Activated CD8-positive, alpha-beta T cell treated with anti-CD3 and anti-CD28 coated beads for 36 hours (primary cell): Measurements from ENCODE around the gene KDM3B. TPM values are rescaled to one million over a fixed set of nuclear protein-coding genes. Genes with fewer than 3 reads are reported as not detected.

ENCODE experiments used
- ATAC-seq: fragments of 200-7000 bp; cut with Tn5 transposase; one replicate; pipeline ENCODE4 v1.10.0; 2021; ENCODE audit warnings: mild to moderate bottlenecking, moderate library complexity
- CTCF ChIA-PET: fragments of 350-600 bp; sonication (Branson Sonifier 250); formaldehyde crosslinking; loops from one replicate; lab custom pipeline; 2021; ENCODE audit warnings: antibody characterized with exemption; lab: Charles Lee
- POLR2A ChIA-PET: fragments of 350-600 bp; sonication (Branson Sonifier 250); formaldehyde crosslinking; loops from one replicate; lab custom pipeline; 2021; ENCODE audit warnings: antibody characterized with exemption; lab: Charles Lee
- DNase-seq: peaks from one replicate; pipeline ENCODE4 v3.0.0-alpha.2; 2020
- H3K27ac Mint-ChIP-seq: one replicate; pipeline ENCODE4 v1.8.0; 2021; ENCODE audit warnings: mild to moderate bottlenecking, mixed read lengths
- H3K27me3 Mint-ChIP-seq: one replicate; pipeline ENCODE4 v1.8.0; 2021; ENCODE audit warnings: mixed read lengths
- H3K36me3 Mint-ChIP-seq: one replicate; pipeline ENCODE4 v1.8.0; 2021; ENCODE audit warnings: low read depth, mixed read lengths
- H3K4me1 Mint-ChIP-seq: one replicate; pipeline ENCODE4 v1.8.0; 2021; ENCODE audit warnings: low read depth, mixed read lengths
- H3K4me3 Mint-ChIP-seq: one replicate; pipeline ENCODE4 v1.8.0; 2021; ENCODE audit warnings: mild to moderate bottlenecking, moderate library complexity, mixed read lengths
- H3K9me3 Mint-ChIP-seq: one replicate; pipeline ENCODE4 v1.8.0; 2021; ENCODE audit warnings: mixed read lengths
- intact Hi-C: fragments of 100-400 bp; cut with micrococcal nuclease; formaldehyde crosslinking; loops from one replicate; pipeline ENCODE4 v1.10.0; 2022
- total RNA-seq, 2 experiments: library from RNA; stranded (reverse); gene quantifications; one replicate each; pipeline ENCODE4 v1.2.3, GENCODE V29; 2021
- TF ChIP-seq, protein P1 (sequence below): fragments of 200-600 bp; IDR thresholded peaks from one replicate; pipeline ENCODE4 v1.8.0; 2022; ENCODE audit warnings: antibody characterized with exemption, mild to moderate bottlenecking

The KDM3B gene
- total RNA-seq, 2 experiments from 2014 or later = 41.6 to 41.9 TPM

GRCh38 chr5:138455232-138455930, 102.9 kb downstream of the KDM3B start:
- Mint-ChIP-seq H3K36me3 (no peaks in the 10 kb centered on the region), H3K4me3 (no peak overlapping the region), H3K4me1 (peaks cover 28% of the 10 kb centered on the region), H3K27me3 (no peaks in the 10 kb centered on the region), H3K27ac (peak overlapping the region; percentile 40), H3K9me3 (no peaks in the 10 kb centered on the region)
- CTCF ChIA-PET = interaction anchor here (0.8 to 2.0 kb wide), 5 partner anchors 10 to 276 kb away, joined by 3 to 13 read pairs (median 4); partner anchors contain the start of gene EGR1
- intact Hi-C loops = no loop called here
- TF ChIP-seq, protein P1, sequence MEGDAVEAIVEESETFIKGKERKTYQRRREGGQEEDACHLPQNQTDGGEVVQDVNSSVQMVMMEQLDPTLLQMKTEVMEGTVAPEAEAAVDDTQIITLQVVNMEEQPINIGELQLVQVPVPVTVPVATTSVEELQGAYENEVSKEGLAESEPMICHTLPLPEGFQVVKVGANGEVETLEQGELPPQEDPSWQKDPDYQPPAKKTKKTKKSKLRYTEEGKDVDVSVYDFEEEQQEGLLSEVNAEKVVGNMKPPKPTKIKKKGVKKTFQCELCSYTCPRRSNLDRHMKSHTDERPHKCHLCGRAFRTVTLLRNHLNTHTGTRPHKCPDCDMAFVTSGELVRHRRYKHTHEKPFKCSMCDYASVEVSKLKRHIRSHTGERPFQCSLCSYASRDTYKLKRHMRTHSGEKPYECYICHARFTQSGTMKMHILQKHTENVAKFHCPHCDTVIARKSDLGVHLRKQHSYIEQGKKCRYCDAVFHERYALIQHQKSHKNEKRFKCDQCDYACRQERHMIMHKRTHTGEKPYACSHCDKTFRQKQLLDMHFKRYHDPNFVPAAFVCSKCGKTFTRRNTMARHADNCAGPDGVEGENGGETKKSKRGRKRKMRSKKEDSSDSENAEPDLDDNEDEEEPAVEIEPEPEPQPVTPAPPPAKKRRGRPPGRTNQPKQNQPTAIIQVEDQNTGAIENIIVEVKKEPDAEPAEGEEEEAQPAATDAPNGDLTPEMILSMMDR = no peak
- no peak for DNase-seq
- ATAC-seq = no peak
- POLR2A ChIA-PET = interaction anchor here (0.8 to 1.7 kb wide), 2 partner anchors 88 to 121 kb away, joined by 3 read pairs; partner anchors contain the start of gene ETF1

DNA sequence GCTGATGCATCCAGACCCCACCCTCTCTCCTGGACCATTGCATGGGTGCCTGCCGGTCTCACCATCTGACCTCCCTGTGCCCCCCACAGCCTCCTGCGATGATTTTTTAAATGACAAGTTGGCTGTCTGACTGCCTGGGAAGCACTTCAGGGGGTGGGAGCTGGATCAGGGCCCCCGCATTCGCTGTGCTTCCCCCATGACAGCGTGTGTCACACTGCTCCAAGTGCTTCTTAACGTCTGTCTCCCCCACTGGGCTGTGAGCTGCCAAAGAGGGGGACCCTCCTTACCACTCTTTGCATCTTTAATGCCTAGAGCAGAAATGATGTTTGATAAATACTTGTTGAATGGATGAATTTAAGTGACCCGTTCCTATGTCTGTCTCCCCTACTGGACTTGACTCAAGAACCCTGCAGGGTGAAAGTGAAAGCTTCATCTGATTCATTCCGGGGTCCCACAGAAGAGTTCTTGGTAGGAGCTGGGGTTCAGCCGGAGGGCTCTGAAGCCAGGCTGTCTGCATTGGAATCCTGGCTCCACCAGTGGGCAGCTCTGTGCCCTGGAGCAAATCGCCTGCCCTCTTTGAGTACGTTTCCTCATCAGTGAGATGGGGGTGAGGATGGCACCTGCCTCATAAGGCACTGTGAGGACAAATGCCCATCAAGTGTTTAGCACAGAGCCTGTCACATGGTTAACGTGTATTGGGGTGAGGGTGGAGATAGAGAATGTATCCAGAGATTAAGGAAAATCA, 105.2 kb downstream of the KDM3B start:
- CTCF ChIA-PET = interaction anchor here (0.8 to 5.9 kb wide), 6 partner anchors 8 to 380 kb away, joined by 3 to 51 read pairs (median 7); partner anchors contain the start of gene KDM3B
- H3K36me3 Mint-ChIP-seq = no peaks in the 10 kb centered on the region
- H3K4me1 Mint-ChIP-seq = peaks cover 45% of the 10 kb centered on the region
- POLR2A ChIA-PET = interaction anchor here (1.0 to 1.9 kb wide), 4 partner anchors 9 to 118 kb away, joined by 3 to 6 read pairs (median 4); partner anchors contain the start of genes ETF1 and HSPA9
- intact Hi-C loops = no loop called here
- H3K27ac Mint-ChIP-seq = peak overlapping the region; percentile 84
- TF ChIP-seq, protein P1 = no peak
- peak overlapping the region; percentile 45 for H3K4me3 Mint-ChIP-seq
- no peaks in the 10 kb centered on the region for H3K27me3 Mint-ChIP-seq
- no peak for ATAC-seq
- no peak for DNase-seq
- no peaks in the 10 kb centered on the region for H3K9me3 Mint-ChIP-seq

- ChIA-PET CTCF (interaction anchor here (0.8 to 5.9 kb wide), 6 partner anchors 9 to 381 kb away, joined by 3 to 51 read pairs (median 7); partner anchors contain the start of gene KDM3B), POLR2A (interaction anchor here (0.5 to 1.9 kb wide), 6 partner anchors 9 to 957 kb away, joined by 3 to 6 read pairs (median 4); partner anchors contain the start of genes ETF1 and HSPA9)
- TF ChIP-seq, protein P1 = no peak
- DNase-seq (no peak), ATAC-seq (no peak)
- peaks cover 45% of the 10 kb centered on the region for H3K4me1 Mint-ChIP-seq
- intact Hi-C loops = no loop called here
- no peaks in the 10 kb centered on the region for H3K27me3 Mint-ChIP-seq
- no peaks in the 10 kb centered on the region for H3K9me3 Mint-ChIP-seq
- peak overlapping the region; percentile 100 for H3K27ac Mint-ChIP-seq
- no peaks in the 10 kb centered on the region for H3K36me3 Mint-ChIP-seq
- peak overlapping the region; percentile 80 for H3K4me3 Mint-ChIP-seq
Observed at GRCh38 chr5:138458384-138458783, 105.9 kb downstream of the KDM3B start.

GRCh38 chr5:138458856-138459255, 106.4 kb downstream of the KDM3B start:
- TF ChIP-seq, protein P1 = no peak
- POLR2A ChIA-PET = interaction anchor here (0.5 to 1.9 kb wide), 9 partner anchors 10 to 957 kb away, joined by 3 to 6 read pairs (median 3); partner anchors contain the start of genes ETF1 and HSPA9
- no peaks in the 10 kb centered on the region for H3K27me3 Mint-ChIP-seq
- intact Hi-C loops = no loop called here
- CTCF ChIA-PET = interaction anchor here (1.5 to 5.9 kb wide), 5 partner anchors 9 to 381 kb away, joined by 3 to 51 read pairs (median 11); partner anchors contain the start of gene KDM3B
- peak overlapping the region; percentile 80 for H3K4me3 Mint-ChIP-seq
- peak overlapping the region; percentile 100 for H3K27ac Mint-ChIP-seq
- ATAC-seq (peak; percentile 35), DNase-seq (no peak)
- H3K4me1 Mint-ChIP-seq = peaks cover 45% of the 10 kb centered on the region
- H3K9me3 Mint-ChIP-seq = no peaks in the 10 kb centered on the region
- no peaks in the 10 kb centered on the region for H3K36me3 Mint-ChIP-seq
